GM23248 (cell line): Measurements from ENCODE around the gene VGLL3.

Experiments used
- EZH2 ChIP-seq: fragments of 200-600 bp; sonication (generic); IDR thresholded peaks from 2 replicates; pipeline ENCODE4 v1.6.1; 2018; ENCODE audit warnings: antibody characterized with exemption, mild to moderate bottlenecking; ENCODE audit not compliant: insufficient read depth, poor library complexity, severe bottlenecking
- EZH2phosphoT487 ChIP-seq: fragments of 200-600 bp; sonication (generic); IDR thresholded peaks from 2 replicates; pipeline ENCODE4 v1.6.1; 2018; ENCODE audit warnings: antibody characterized with exemption, moderate library complexity, mild to moderate bottlenecking, low read depth; ENCODE audit not compliant: insufficient read depth

DNA sequence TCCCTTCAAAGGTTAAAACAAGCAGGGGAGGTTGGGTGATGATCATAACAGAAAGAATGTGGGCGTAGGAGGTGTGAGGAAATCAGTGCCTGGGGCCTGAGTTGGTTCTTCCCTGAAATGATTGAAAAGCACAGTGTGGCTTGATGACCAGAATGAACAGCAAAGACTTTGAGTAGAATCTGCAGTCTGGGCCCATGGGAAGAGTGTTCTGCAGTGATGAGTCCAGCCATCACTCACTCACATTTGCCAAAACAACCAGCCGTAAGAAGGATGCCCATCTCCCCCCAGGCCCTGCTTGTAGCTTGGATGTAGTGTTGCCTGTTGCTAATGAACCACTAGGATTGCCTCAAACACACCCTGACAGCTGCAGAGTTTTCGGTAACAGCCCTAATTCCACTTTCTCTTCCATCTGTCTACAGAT lies 67.9 kb downstream of the VGLL3 start:
- TF ChIP-seq EZH2phosphoT487: no peak
- no peak for TF ChIP-seq EZH2
